Fibroblast of the aortic adventitia (primary cell): ENCODE measurements around the gene TCF15. TPM values are rescaled to one million over a fixed set of nuclear protein-coding genes. Genes with fewer than 3 reads are reported as not detected.
A peak's percentile ranks its signal among the peaks of the same experiment; 100 is the strongest.
"Not testable (repeated sequence)": the region's sequence is repeated elsewhere in the genome, so short reads cannot be mapped to it uniquely, and the experiment has no call there.

Experiments
- DNase-seq: peaks from one replicate; pipeline ENCODE4 v3.0.0-alpha.2; 2010; ENCODE audit warnings: low read depth
- H3K4me3 ChIP-seq: 2 replicates; pipeline ENCODE4 v1.5.1; 2011; ENCODE audit warnings: low read depth, mild to moderate bottlenecking, control low read depth, low read length, moderate library complexity
- total RNA-seq: library from RNA; depleted of rRNA; stranded (reverse); fragments of >200 nt; gene quantifications from 2 replicates; pipeline ENCODE4 v1.2.3, GENCODE V29; 2012; ENCODE audit warnings: low replicate concordance
- TF ChIP-seq, protein P1 (sequence below): IDR thresholded peaks from 2 replicates; pipeline ENCODE4 v1.5.1; 2011; ENCODE audit warnings: mild to moderate bottlenecking, low read length, control low read depth, inconsistent platforms; ENCODE audit not compliant: insufficient read depth

The TCF15 gene
- total RNA-seq, 1 donor: not detected

DNA sequence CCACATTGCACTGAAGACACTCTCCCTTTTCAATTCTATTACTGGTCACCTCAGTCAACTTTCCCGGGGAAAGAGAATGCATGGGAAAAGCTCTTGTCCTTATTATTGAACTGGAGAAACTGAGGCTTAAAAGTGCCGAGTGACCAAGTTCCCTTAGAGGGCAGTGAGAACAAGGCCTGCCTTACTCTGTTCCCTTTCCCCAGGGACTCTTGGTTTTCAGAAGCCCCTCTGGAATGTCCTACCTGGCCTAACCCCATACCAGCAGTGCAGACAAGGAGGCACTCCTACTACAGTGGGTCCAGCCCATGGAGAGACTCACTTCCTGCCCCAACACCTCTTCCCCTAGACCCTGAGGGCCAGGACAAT lies 36.7 kb upstream of the TCF15 start:
- TF ChIP-seq, protein P1, sequence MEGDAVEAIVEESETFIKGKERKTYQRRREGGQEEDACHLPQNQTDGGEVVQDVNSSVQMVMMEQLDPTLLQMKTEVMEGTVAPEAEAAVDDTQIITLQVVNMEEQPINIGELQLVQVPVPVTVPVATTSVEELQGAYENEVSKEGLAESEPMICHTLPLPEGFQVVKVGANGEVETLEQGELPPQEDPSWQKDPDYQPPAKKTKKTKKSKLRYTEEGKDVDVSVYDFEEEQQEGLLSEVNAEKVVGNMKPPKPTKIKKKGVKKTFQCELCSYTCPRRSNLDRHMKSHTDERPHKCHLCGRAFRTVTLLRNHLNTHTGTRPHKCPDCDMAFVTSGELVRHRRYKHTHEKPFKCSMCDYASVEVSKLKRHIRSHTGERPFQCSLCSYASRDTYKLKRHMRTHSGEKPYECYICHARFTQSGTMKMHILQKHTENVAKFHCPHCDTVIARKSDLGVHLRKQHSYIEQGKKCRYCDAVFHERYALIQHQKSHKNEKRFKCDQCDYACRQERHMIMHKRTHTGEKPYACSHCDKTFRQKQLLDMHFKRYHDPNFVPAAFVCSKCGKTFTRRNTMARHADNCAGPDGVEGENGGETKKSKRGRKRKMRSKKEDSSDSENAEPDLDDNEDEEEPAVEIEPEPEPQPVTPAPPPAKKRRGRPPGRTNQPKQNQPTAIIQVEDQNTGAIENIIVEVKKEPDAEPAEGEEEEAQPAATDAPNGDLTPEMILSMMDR: no peak
- no peak for DNase-seq
- H3K4me3 ChIP-seq: no peak overlapping the region

DNA sequence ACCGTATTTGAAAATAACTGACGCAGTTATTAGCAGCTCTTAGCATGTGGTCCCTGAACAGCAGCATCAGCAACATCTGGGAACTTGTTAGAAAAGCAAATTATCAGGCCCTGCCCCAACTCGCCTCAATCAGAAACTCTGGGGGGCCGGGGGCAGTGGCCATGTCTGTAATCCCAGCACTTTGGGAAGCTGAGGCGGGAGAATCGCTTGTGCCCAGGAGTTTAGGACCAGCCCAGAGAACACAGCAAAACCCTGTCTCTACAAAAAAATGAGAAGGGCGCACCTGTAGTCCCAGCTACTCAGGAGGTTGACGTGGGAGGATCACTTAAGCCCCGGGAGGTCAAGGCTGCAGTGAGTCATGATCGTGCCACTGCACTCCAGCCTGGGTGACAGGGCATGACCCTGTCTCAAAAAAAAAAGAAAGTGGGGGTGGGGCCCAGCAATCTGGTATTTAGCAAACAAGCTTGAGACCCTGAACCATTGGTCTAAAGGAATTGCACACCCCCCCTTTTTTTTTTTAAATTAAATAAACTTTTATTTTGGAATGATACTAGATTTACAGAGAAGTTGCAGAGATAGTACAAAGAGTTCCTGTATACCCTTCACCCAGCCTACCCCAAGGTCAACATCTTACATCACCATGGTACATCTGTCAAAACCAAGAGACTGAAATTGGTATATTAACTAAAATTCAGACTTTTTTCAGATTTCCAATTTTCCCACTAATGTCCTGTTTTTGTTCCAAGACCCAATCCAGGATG lies 36.2 kb upstream of the TCF15 start:
- no peak for DNase-seq
- TF ChIP-seq, protein P1: no peak
- H3K4me3 ChIP-seq: no peak overlapping the region

DNA sequence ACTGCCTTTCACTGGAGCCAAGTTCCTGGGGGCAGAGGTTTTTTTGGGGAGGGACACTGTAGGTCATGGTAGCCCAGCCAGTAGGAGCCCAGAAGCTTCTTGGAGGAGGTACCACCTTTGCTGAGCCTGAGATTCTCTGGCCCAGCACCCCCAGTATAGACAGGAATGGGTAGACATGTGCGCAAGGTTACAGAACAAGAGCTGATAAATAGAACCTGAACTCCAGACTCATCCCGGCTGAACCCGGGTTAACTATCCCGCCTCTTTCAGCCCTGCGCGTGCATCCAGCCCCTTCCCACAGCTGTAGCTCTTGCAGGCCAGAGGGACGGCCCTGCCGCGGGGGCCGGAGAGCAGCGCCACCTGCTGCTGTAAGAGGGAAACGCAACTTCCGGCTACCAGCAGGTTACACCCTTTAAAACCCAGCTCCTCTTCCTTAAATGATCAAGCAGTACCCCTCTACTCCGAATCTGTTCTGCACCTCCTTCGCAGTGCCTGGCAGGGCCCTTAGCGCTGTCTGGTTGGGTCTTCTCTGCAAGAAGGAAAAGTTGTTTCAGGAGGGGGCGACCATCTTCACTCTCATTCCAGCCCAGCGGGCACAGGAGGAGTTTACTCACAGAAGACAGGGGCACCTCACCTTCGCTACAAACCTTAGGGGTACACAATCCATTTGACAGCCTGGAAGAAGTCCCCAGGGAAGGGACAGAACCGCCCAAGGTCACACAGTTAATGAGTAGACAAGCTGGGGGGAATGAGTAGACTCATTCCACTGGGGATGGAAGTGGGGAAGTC lies 35.4 kb upstream of the TCF15 start:
- H3K4me3 ChIP-seq: no peak overlapping the region
- TF ChIP-seq, protein P1: peak; percentile 96
- peak; percentile 63 for DNase-seq

DNA sequence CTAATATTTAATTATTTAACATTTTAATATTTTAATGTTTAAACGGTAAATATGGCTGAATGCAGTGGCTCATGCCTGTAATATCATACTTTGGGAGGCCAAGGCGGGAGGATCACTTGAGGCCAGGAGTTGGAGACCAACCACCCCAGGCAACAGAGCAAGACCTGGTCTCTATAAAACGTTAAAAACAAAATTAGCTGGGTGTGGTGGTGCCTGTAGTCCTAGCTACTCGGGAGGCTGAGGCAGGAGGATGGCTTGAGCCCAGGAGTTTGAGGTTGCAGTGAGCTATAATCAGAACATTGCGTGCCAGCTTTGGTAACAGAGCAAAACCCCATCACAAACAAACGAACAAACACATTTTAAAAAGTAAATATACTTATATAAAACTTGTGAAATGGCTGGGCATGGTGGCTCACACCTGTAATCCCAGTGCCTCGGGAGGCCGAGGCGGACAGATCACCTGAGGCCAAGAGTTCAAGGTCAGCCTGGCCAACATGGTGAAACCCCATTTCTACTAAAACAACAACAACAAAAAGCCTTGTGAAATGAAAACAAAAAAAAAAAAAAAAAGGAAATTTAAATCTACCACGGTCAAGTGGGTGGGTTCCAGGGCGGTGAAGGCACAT lies 34.7 kb upstream of the TCF15 start:
- TF ChIP-seq, protein P1: no peak
- no peak overlapping the region for H3K4me3 ChIP-seq
- no peak for DNase-seq

DNA sequence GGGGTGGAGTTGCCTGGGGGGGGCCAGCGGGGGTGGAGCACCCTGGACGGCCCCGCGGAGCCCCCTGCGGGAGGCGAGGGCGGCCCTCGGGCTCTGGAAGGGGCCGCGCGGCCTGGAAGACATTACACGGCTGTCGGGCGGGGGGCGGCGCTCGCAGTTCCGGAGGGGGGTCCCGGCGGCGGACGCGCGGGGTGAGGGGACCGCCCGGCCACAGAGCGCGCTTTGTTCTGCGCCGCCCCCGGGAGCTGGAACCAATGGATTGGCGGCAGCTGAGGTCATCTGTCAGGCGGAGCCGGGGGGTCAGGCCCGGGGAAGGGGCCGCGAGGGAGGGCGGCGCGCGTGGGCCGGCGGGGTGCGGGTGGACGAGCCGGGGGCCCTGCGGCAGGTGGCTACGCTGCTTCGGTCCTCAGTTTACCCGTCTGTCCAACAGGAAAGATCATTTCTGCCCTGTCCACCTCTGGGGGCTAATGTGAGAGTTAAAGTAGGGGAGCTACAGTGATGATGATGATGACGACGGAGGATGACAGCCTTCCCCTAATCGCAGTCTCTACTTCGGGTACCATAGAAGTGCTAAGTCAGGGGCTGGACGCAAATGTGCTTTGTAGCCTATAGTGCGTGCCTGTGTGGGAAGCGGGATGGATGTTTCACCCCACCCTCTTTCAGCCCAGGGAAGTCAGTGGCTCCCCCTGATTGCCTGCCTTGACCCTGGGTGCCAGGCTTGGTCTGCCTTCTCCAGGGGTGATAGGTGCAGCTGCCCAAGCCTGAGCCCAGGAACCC lies 32.5 kb upstream of the TCF15 start:
- peak overlapping the region; percentile 41 for H3K4me3 ChIP-seq
- TF ChIP-seq, protein P1: no peak
- DNase-seq: no peak

DNA sequence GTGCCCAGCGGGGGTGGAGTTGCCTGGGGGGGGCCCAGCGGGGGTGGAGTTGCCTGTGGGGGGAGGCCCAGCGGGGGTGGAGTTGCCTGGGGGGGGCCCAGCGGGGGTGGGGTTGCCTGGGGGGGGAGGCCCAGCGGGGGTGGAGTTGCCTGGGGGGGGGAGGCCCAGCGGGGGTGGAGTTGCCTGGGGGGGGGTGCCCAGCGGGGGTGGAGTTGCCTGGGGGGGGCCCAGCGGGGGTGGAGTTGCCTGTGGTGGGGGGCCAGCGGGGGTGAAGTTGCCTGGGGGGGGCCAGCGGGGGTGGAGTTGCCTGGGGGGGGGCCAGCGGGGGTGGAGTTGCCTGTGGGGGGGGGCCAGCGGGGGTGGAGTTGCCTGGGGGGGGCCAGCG lies 31.9 kb upstream of the TCF15 start:
- H3K4me3 ChIP-seq, DNase-seq: not testable (repeated sequence)

GRCh38 chr20:641516-641875 lies 31.4 kb upstream of the TCF15 start:
- TF ChIP-seq, protein P1: no peak
- no peak overlapping the region for H3K4me3 ChIP-seq
- DNase-seq: no peak
